Esophagus squamous epithelium (tissue), 5 donors: ENCODE measurements around the gene NUDT16L1. TPM values are rescaled to one million over a fixed set of nuclear protein-coding genes. Genes with fewer than 3 reads are reported as not detected.

Source experiments
- DNase-seq: peaks from one replicate; lab custom pipeline; 2025; lab: John Stamatoyannopoulos, UW
- H3K27ac ChIP-seq, 4 donors: fragments of 200-600 bp; sonication (generic); one replicate each; pipeline ENCODE4 v1.5.1; 2016 to 2019; ENCODE audit warnings: mild to moderate bottlenecking in 1 of 4
- H3K27me3 ChIP-seq, 4 donors: fragments of 200-600 bp; sonication (generic); 1 replicate in 3 of 4; 2 replicates in 1 of 4; pipeline versions ENCODE4 v1.5.1 to v1.6.0; 2017 to 2021; ENCODE audit warnings: antibody characterized with exemption in 1 of 4
- H3K36me3 ChIP-seq, 3 donors: fragments of 200-600 bp; sonication (generic); one replicate each; pipeline ENCODE4 v1.5.1; 2016 to 2019
- H3K4me1 ChIP-seq, 3 donors: fragments of 200-600 bp; sonication (generic); one replicate each; pipeline ENCODE4 v1.5.1; 2017 to 2019
- H3K4me3 ChIP-seq, 4 donors: fragments of 200-600 bp; sonication (generic); 1 replicate in 3 of 4; 2 replicates in 1 of 4; pipeline ENCODE4 v1.5.1; 2016 to 2019; ENCODE audit warnings: mild to moderate bottlenecking in 2 of 4, moderate library complexity in 1 of 4
- H3K9me3 ChIP-seq, 3 donors: fragments of 200-600 bp; sonication (generic); one replicate each; pipeline ENCODE4 v1.5.1; 2016 to 2019
- POLR2A ChIP-seq, 4 donors: fragments of 450-650 bp; IDR thresholded peaks; one replicate each; pipeline ENCODE4 v1.6.1; 2017; ENCODE audit warnings: antibody characterized with exemption in 4 of 4, mild to moderate bottlenecking in 4 of 4, moderate library complexity in 3 of 4
- WGBS, 2 donors: methylation state at CpG; one replicate each; pipeline ENCODE4 v1.1.5; 2018; 5-methylcytosine and 5-hydroxymethylcytosine counted together
- intact Hi-C: fragments of 100-400 bp; cut with DNase I; formaldehyde crosslinking; loops from one replicate; pipeline ENCODE4 v1.15.0; 2022
- small RNA-seq, 4 donors: library from RNA; depleted of rRNA; stranded (forward); fragments of <200 nt; gene quantifications; one replicate each; pipeline ENCODE3, GENCODE V24; 2016
- total RNA-seq, 4 donors: library from RNA; depleted of rRNA; stranded (reverse); fragments of >200 nt; gene quantifications; one replicate each; pipeline ENCODE4 v1.1.0, GENCODE V29; 2016
- TF ChIP-seq, protein P1 (sequence below), 6 experiments: fragments of 450-650 bp in 4 of 6; fragments of 200-600 bp in 2 of 6; sonication (generic) in 2 of 6; IDR thresholded peaks; one replicate each; pipeline ENCODE4 v1.5.1; 2016 to 2019; ENCODE audit warnings: antibody characterized with exemption in 6 of 6, mild to moderate bottlenecking in 4 of 6, moderate library complexity in 4 of 6
- donor health status: DM: yes; HTN: yes; CAD: no.

NUDT16L1 gene
- total RNA-seq, 4 donors from 2014 or later = 18.5 to 27.8 (median 21.0) TPM

DNA sequence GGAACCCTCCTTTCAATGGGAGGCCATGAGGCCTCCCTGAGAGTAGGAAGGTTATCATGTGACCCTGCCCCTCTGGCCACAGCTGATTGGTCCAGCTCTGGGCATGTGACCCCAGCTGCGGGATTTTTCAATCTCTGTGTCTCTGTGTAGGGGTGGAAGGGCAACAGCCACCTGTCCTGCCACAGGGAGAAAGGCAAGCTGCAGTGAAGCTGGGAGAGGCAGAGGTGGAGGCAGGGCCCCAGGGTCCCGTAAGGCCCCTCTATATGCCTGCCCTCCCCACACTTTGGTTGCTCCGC, 51.9 kb downstream of the NUDT16L1 start:
- Histone ChIP-seq H3K4me1 (peaks cover 0 to 33% (median 4%) of the 10 kb centered on the region in 3 donors), H3K4me3 (no peak overlapping the region), H3K36me3 (peaks cover 0 to 20% (median 7%) of the 10 kb centered on the region in 3 donors), H3K27me3 (no peaks in the 10 kb centered on the region), H3K9me3 (no peaks in the 10 kb centered on the region), H3K27ac (no peak overlapping the region)
- no peak for DNase-seq
- no CpG with 5 or more reads among the region's 3 CpGs for WGBS, 2 donors
- intact Hi-C loops = no loop called here
- TF ChIP-seq, protein P1, sequence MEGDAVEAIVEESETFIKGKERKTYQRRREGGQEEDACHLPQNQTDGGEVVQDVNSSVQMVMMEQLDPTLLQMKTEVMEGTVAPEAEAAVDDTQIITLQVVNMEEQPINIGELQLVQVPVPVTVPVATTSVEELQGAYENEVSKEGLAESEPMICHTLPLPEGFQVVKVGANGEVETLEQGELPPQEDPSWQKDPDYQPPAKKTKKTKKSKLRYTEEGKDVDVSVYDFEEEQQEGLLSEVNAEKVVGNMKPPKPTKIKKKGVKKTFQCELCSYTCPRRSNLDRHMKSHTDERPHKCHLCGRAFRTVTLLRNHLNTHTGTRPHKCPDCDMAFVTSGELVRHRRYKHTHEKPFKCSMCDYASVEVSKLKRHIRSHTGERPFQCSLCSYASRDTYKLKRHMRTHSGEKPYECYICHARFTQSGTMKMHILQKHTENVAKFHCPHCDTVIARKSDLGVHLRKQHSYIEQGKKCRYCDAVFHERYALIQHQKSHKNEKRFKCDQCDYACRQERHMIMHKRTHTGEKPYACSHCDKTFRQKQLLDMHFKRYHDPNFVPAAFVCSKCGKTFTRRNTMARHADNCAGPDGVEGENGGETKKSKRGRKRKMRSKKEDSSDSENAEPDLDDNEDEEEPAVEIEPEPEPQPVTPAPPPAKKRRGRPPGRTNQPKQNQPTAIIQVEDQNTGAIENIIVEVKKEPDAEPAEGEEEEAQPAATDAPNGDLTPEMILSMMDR (IDR thresholded peaks at IDR 0.05) = no peak
- no peak for TF ChIP-seq POLR2A (IDR thresholded peaks at IDR 0.05)

Small RNA genes within 50 kb of the gene (small RNA-seq; reads per million reads assigned to genes)
- 0 reads per million in 4 donors for gene MIR6769A

Other genes starting within 250 kb of the NUDT16L1 start
- 10 to 100 TPM; 25.4 to 55.5 (median 34.9) TPM for gene NMRAL1, start 218.9 kb upstream of the NUDT16L1 start, total RNA-seq
- 10 to 100 TPM; 46.9 to 94.0 (median 75.0) TPM for gene HMOX2, start 217.2 kb upstream of the NUDT16L1 start, total RNA-seq
- gene CDIP1, start 154.8 kb upstream of the NUDT16L1 start, total RNA-seq = 10 to 100 TPM; 10.2 to 26.5 (median 16.5) TPM
- under 1 TPM in 3 of 4 donors, not detected in 1; 0.04 to 0.19 (median 0.06) TPM for gene C16orf96, start 137.2 kb upstream of the NUDT16L1 start, total RNA-seq
- gene UBALD1, start 78.7 kb upstream of the NUDT16L1 start, total RNA-seq = 10 to 100 TPM in 1 of 4 donors, 1 to 10 TPM in 3; 5.9 to 17.0 (median 9.6) TPM
- 10 to 100 TPM; 15.8 to 25.6 (median 22.0) TPM for gene MGRN1, start 68.7 kb upstream of the NUDT16L1 start, total RNA-seq
- gene ANKS3, start 40.7 kb downstream of the NUDT16L1 start, total RNA-seq = 10 to 100 TPM in 2 of 4 donors, 1 to 10 TPM in 2; 9.4 to 22.7 (median 11.5) TPM
- gene DNAAF8, start 41.0 kb downstream of the NUDT16L1 start, total RNA-seq = under 1 TPM in 3 of 4 donors, not detected in 1; 0.21 to 0.42 (median 0.38) TPM
- gene ZNF500, start 73.6 kb downstream of the NUDT16L1 start, total RNA-seq = 1 to 10 TPM; 4.5 to 9.7 (median 8.4) TPM
- gene SEPTIN12, start 94.8 kb downstream of the NUDT16L1 start, total RNA-seq = not detected
- 10 to 100 TPM in 1 of 4 donors, 1 to 10 TPM in 2, not detected in 1; 4.8 to 10.2 (median 5.2) TPM for gene SMIM22, start 101.8 kb downstream of the NUDT16L1 start, total RNA-seq
- 10 to 100 TPM; 16.4 to 35.8 (median 31.6) TPM for gene ROGDI, start 109.1 kb downstream of the NUDT16L1 start, total RNA-seq
- 10 to 100 TPM; 31.9 to 47.9 (median 45.8) TPM for gene GLYR1, start 153.7 kb downstream of the NUDT16L1 start, total RNA-seq
- gene UBN1, start 153.9 kb downstream of the NUDT16L1 start, total RNA-seq = 10 to 100 TPM; 12.3 to 22.7 (median 19.6) TPM
- 1,000 to 10,000 TPM in 2 of 4 donors, 100 to 1,000 TPM in 2; 504 to 1,677 (median 860) TPM for gene PPL, start 243.6 kb downstream of the NUDT16L1 start, total RNA-seq